Measurements from ENCODE around the gene NACC2. TPM values are rescaled to one million over a fixed set of nuclear protein-coding genes. Genes with fewer than 3 reads are reported as not detected.

The NACC2 gene
- total and polyA plus RNA-seq, 9 of the 15 experiments (the other 6 are each of a cell fraction or from before 2014, with no cell fraction given) = 0.70 to 25.1 (median 5.6) TPM

DNA sequence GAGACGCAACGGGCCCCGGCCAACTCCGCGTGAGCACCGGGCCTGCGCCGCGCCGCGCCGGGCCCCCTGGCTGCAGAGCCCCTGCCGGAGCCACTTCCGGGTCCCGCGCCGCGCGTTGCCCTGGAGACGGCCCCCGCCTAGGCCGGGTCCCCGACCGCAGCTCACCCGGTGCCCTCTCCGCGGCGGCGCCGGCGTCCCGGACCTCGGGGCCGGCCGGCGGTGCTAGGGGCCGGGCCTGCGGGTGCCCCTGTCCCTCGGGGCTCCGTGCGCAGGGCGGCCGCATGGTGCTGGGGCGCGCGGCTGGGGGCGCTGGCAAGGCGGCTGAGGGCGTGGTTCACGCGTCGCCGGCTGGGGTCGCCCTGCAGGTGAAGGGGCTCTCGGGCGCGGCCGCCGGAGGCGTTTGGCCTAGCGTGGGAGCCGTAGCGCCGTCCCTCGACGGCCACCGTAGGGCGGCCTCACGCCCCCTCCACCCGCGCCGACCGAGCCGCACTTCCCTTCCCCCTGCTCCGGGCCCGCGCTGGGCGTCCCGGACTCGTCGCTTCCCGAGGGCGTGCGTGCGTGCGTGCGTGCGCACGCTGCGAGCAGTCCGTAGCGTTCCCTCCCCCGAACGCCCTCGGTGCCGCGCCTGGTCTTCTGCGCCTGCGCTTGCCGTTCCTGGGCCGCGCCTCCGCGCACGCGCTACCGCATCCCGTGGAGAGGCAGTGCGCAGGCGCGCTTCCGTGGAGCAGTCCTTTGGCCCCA lies 23.4 kb upstream of the NACC2 start, which contains the start of gene TMEM250 (continued):
- TF ChIP-seq, protein P1, sequence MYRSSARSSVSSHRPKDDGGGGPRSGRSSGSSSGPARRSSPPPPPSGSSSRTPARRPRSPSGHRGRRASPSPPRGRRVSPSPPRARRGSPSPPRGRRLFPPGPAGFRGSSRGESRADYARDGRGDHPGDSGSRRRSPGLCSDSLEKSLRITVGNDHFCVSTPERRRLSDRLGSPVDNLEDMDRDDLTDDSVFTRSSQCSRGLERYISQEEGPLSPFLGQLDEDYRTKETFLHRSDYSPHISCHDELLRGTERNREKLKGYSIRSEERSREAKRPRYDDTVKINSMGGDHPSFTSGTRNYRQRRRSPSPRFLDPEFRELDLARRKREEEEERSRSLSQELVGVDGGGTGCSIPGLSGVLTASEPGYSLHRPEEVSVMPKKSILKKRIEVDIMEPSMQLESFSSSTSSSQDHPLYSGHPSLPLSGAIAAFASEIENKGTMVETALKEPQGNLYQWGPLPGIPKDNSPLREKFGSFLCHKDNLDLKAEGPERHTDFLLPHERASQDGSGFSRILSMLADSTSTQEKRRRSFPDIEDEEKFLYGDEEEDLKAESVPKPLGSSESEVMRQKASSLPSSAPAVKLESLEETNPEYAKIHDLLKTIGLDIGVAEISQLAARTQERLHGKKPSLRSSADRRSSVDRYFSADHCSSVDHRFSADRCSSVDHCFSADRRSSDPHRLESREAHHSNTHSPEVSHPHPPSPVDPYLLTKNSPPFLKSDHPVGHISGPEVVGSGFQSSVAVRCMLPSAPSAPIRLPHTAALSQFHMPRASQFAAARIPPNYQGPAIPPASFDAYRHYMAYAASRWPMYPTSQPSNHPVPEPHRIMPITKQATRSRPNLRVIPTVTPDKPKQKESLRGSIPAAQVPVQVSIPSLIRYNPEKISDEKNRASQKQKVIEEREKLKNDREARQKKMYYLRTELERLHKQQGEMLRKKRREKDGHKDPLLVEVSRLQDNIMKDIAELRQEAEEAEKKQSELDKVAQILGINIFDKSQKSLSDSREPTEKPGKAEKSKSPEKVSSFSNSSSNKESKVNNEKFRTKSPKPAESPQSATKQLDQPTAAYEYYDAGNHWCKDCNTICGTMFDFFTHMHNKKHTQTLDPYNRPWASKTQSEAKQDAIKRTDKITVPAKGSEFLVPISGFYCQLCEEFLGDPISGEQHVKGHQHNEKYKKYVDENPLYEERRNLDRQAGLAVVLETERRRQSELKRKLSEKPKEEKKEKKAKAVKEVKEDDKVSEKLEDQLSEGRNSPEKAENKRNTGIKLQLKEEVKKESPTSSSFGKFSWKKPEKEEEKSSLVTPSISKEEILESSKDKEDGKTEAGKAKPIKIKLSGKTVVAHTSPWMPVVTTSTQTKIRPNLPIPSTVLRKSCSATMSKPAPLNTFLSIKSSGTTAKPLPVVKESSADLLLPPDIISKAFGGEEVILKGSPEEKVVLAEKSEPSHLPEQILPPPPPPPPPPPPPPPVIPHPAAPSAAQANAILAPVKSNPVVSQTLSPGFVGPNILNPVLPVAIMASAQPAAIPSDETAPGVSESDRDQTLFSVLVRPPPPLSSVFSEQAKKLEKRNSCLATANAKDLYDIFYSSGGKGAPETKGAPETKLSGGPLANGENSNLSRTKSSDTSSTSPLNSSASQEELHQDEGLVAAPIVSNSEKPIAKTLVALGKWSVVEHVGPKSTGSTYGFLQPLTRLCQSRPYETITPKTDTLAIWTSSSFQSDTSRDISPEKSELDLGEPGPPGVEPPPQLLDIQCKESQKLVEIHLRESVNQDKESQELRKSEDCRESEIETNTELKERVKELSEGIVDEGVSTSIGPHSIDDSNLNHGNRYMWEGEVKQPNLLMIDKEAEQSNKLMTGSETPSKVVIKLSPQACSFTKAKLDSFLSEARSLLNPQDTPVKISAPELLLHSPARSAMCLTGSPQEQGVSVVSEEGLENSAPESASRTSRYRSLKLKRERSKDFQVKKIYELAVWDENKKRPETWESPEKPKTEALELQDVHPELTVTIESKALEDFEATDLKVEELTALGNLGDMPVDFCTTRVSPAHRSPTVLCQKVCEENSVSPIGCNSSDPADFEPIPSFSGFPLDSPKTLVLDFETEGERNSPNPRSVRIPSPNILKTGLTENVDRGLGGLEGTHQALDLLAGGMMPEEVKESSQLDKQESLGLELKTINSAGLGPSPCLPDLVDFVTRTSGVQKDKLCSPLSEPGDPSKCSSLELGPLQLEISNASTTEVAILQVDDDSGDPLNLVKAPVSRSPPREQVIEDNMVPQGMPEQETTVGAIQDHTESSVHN (IDR thresholded peaks at IDR 0.05; ENCODE audit: borderline replicate concordance in 1 of 2, low read depth in 1 of 2) = no peak
- TF ChIP-seq TCF7L2 (IDR thresholded peaks at IDR 0.05; ENCODE audit: low read depth, low read length) (no peak), COPS2 (conservative IDR thresholded peaks at IDR 0.05) (no peak), NFXL1 (CRISPR knock-in tag; IDR thresholded peaks at IDR 0.05) (no peak), SP1 (CRISPR knock-in tag; IDR thresholded peaks at IDR 0.05) (peak; percentile 81), ZNF282 (CRISPR knock-in tag; IDR thresholded peaks at IDR 0.05) (0 out of 2 replicates have a peak, but pooled peaks have one; percentile 33), MYNN (IDR thresholded peaks at IDR 0.05) (no peak), MYNN (CRISPR knock-in tag; IDR thresholded peaks at IDR 0.05) (no peak), HDGF (IDR thresholded peaks at IDR 0.05) (no peak), SLC30A9 (CRISPR knock-in tag; IDR thresholded peaks at IDR 0.05) (no peak), ZNF224 (CRISPR knock-in tag; IDR thresholded peaks at IDR 0.05) (no peak)
- TF ChIP-seq, protein P2, sequence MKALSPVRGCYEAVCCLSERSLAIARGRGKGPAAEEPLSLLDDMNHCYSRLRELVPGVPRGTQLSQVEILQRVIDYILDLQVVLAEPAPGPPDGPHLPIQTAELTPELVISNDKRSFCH (CRISPR knock-in tag; IDR thresholded peaks at IDR 0.05) = no peak
- TF ChIP-seq, protein P2 (tag; IDR thresholded peaks at IDR 0.05) = peak; percentile 73; the same call in 1 of the 2 replicates
- TF ChIP-seq, protein P3, sequence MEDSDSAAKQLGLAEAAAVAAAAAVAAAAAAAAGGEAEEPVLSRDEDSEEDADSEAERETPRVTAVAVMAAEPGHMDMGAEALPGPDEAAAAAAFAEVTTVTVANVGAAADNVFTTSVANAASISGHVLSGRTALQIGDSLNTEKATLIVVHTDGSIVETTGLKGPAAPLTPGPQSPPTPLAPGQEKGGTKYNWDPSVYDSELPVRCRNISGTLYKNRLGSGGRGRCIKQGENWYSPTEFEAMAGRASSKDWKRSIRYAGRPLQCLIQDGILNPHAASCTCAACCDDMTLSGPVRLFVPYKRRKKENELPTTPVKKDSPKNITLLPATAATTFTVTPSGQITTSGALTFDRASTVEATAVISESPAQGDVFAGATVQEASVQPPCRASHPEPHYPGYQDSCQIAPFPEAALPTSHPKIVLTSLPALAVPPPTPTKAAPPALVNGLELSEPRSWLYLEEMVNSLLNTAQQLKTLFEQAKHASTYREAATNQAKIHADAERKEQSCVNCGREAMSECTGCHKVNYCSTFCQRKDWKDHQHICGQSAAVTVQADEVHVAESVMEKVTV (CRISPR knock-in tag; IDR thresholded peaks at IDR 0.05) = no peak
- TF ChIP-seq, protein P4, sequence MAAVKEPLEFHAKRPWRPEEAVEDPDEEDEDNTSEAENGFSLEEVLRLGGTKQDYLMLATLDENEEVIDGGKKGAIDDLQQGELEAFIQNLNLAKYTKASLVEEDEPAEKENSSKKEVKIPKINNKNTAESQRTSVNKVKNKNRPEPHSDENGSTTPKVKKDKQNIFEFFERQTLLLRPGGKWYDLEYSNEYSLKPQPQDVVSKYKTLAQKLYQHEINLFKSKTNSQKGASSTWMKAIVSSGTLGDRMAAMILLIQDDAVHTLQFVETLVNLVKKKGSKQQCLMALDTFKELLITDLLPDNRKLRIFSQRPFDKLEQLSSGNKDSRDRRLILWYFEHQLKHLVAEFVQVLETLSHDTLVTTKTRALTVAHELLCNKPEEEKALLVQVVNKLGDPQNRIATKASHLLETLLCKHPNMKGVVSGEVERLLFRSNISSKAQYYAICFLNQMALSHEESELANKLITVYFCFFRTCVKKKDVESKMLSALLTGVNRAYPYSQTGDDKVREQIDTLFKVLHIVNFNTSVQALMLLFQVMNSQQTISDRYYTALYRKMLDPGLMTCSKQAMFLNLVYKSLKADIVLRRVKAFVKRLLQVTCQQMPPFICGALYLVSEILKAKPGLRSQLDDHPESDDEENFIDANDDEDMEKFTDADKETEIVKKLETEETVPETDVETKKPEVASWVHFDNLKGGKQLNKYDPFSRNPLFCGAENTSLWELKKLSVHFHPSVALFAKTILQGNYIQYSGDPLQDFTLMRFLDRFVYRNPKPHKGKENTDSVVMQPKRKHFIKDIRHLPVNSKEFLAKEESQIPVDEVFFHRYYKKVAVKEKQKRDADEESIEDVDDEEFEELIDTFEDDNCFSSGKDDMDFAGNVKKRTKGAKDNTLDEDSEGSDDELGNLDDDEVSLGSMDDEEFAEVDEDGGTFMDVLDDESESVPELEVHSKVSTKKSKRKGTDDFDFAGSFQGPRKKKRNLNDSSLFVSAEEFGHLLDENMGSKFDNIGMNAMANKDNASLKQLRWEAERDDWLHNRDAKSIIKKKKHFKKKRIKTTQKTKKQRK (IDR thresholded peaks at IDR 0.05; ENCODE audit: borderline replicate concordance, low read depth, low read length) = no peak

Measured in K562 (cell line).